ENCODE results near the gene EPHB2. TPM values are rescaled to one million over a fixed set of nuclear protein-coding genes. Genes with fewer than 3 reads are reported as not detected.

The EPHB2 gene
- total RNA-seq, 2 experiments from 2014 or later, result 0.13 TPM; not detected in 1

DNA sequence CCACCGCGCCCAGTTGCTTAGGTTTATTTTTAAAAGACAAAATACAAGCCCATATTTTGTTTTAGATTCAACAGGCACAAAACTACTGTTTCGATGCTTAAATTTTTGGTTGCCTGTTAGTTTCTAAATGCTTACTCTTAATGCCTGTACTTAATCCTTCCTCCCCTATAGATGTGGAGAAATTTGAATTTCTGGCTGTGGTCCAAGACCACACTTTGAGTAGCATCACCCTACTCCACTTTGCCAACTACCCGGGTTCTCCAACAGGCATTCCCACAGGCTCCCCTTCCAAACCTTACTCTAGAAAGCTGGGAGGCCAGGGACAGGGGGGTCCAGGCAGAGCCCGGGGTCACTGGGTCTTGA lies 242.0 kb downstream of the EPHB2 start:
- H3K4me3 Mint-ChIP-seq, result no peak overlapping the region
- ChIA-PET CTCF (no interaction called here), POLR2A (no interaction called here)
- H3K4me1 Mint-ChIP-seq (ENCODE audit: low read depth), result no peaks in the 10 kb centered on the region
- no peak overlapping the region for H3K27ac Mint-ChIP-seq
- no peaks in the 10 kb centered on the region for H3K36me3 Mint-ChIP-seq (ENCODE audit: low read depth)
- TF ChIP-seq, protein P1, sequence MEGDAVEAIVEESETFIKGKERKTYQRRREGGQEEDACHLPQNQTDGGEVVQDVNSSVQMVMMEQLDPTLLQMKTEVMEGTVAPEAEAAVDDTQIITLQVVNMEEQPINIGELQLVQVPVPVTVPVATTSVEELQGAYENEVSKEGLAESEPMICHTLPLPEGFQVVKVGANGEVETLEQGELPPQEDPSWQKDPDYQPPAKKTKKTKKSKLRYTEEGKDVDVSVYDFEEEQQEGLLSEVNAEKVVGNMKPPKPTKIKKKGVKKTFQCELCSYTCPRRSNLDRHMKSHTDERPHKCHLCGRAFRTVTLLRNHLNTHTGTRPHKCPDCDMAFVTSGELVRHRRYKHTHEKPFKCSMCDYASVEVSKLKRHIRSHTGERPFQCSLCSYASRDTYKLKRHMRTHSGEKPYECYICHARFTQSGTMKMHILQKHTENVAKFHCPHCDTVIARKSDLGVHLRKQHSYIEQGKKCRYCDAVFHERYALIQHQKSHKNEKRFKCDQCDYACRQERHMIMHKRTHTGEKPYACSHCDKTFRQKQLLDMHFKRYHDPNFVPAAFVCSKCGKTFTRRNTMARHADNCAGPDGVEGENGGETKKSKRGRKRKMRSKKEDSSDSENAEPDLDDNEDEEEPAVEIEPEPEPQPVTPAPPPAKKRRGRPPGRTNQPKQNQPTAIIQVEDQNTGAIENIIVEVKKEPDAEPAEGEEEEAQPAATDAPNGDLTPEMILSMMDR (IDR thresholded peaks at IDR 0.05), result no peak
- ATAC-seq, result no peak
- intact Hi-C loops (cut with micrococcal nuclease), result no loop called here
- DNase-seq, result no peak
- H3K9me3 Mint-ChIP-seq, result no peaks in the 10 kb centered on the region
- peaks cover 30% of the 10 kb centered on the region for H3K27me3 Mint-ChIP-seq

DNA sequence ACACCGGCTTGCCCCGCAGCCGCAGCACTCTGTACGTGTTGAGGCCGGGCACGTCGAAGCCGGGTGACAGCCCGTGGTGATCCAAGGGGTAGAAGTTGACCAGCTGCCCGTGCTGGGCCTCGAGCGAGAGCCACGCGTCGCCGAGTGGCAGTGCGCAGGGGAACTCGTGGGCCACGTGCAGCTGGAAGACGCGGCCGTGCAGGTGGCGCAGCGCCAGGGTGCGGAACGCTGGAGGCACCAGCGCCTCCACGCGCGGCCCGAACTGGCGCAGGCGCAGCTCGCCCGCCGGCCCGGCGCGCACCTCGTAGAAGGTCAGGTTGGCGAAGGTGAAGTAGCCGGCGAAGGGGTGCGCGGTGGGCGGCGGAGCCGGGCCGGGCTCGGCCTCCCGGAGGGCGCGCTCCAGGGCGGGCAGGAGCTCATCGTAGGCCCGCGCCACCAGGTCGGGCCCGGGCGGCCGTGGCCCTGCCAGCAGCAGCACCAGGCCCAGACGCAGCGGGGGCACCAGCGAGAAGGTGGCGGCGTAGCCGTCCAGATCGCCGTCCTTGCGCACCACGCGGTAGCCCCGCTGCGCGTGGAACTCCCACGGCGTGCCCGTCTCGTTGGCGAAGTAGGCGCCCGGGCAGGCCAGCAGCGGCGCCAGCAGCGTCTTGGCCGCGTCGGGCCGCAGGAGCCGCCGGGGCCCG lies 242.6 kb downstream of the EPHB2 start:
- H3K4me1 Mint-ChIP-seq (ENCODE audit: low read depth), result no peaks in the 10 kb centered on the region
- no peak overlapping the region for H3K27ac Mint-ChIP-seq
- intact Hi-C loops (cut with micrococcal nuclease), result no loop called here
- ChIA-PET CTCF (no interaction called here), POLR2A (no interaction called here)
- peaks cover 30% of the 10 kb centered on the region for H3K27me3 Mint-ChIP-seq
- TF ChIP-seq, protein P1 (IDR thresholded peaks at IDR 0.05), result no peak
- no peak for DNase-seq
- H3K9me3 Mint-ChIP-seq, result no peaks in the 10 kb centered on the region
- no peak for ATAC-seq
- H3K36me3 Mint-ChIP-seq (ENCODE audit: low read depth), result no peaks in the 10 kb centered on the region
- no peak overlapping the region for H3K4me3 Mint-ChIP-seq

DNA sequence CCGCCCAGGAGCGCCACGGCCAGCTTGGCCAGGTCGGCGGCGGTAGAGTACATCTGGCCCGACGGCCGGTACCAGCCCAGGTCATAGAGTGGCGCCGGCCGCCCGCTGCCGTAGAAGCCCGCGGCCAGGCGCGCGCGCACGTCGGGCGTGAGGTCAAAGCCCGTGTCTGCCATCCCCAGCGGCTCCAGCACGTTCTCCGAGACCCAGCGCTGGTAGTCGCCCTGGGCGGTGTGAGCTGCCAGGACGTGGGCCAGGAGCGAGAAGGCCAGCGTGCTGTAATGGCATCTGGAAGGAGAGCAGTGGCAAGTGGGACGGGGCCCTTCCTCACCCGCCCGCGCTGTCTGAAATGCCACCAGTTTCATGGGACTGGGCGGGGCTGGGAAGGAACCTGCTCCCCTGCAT lies 243.1 kb downstream of the EPHB2 start:
- no peaks in the 10 kb centered on the region for H3K36me3 Mint-ChIP-seq (ENCODE audit: low read depth)
- H3K4me3 Mint-ChIP-seq, result no peak overlapping the region
- no peak overlapping the region for H3K27ac Mint-ChIP-seq
- no peaks in the 10 kb centered on the region for H3K4me1 Mint-ChIP-seq (ENCODE audit: low read depth)
- ChIA-PET CTCF (no interaction called here), POLR2A (no interaction called here)
- H3K27me3 Mint-ChIP-seq, result peaks cover 29% of the 10 kb centered on the region
- ATAC-seq (no peak), DNase-seq (no peak)
- no peaks in the 10 kb centered on the region for H3K9me3 Mint-ChIP-seq
- intact Hi-C loops (cut with micrococcal nuclease), result no loop called here
- TF ChIP-seq, protein P1 (IDR thresholded peaks at IDR 0.05), result no peak

DNA sequence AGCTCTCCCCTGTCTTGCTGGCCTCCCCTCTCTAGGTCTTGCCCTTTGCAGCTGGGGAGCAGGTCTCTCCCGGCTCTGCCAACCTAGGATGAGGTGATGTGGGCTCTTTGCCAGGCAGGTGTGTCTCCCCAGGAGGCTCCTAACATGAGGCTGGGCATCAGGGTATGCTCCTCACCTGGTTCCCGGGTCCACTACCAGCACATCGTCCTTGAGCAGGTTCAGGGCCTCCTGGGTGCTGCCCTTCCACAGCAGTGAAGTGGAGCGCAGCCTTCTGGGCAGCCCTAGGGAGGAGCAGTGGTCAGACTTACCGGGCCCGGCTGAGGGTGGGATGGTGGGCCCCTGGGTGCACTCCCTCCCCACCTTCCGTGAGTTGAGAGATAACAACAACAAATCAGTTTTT lies 244.5 kb downstream of the EPHB2 start:
- no peak overlapping the region for H3K27ac Mint-ChIP-seq
- H3K9me3 Mint-ChIP-seq, result no peaks in the 10 kb centered on the region
- POLR2A ChIA-PET, result no interaction called here
- H3K36me3 Mint-ChIP-seq (ENCODE audit: low read depth), result no peaks in the 10 kb centered on the region
- H3K4me3 Mint-ChIP-seq, result no peak overlapping the region
- DNase-seq (no peak), ATAC-seq (no peak)
- CTCF ChIA-PET, result no interaction called here
- intact Hi-C loops (cut with micrococcal nuclease), result no loop called here
- peaks cover 24% of the 10 kb centered on the region for H3K27me3 Mint-ChIP-seq
- no peaks in the 10 kb centered on the region for H3K4me1 Mint-ChIP-seq (ENCODE audit: low read depth)
- TF ChIP-seq, protein P1 (IDR thresholded peaks at IDR 0.05), result no peak

DNA sequence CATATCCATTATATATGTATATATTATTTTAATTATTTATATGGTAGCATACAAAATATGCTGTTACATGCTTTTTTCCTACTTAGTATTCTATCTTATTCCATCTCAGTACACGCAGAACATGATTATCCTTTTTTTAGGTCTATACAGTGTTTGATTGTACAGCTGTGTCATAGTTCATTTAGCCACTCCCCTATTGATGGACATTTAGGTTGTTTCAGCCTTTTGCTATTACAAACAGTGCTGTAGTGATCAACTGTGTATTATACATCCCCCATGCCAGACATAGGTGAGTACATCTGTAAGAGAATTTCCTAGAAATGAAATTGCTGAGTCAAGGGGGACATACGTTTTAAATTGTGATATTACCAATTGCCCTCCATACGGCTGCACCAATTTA lies 246.4 kb downstream of the EPHB2 start:
- intact Hi-C loops (cut with micrococcal nuclease), result no loop called here
- POLR2A ChIA-PET, result no interaction called here
- DNase-seq, result no peak
- TF ChIP-seq, protein P1 (IDR thresholded peaks at IDR 0.05), result no peak
- Mint-ChIP-seq H3K36me3 (ENCODE audit: low read depth) (no peaks in the 10 kb centered on the region), H3K27ac (no peak overlapping the region), H3K4me1 (ENCODE audit: low read depth) (no peaks in the 10 kb centered on the region), H3K9me3 (no peaks in the 10 kb centered on the region), H3K27me3 (peaks cover 17% of the 10 kb centered on the region), H3K4me3 (no peak overlapping the region)
- ATAC-seq, result no peak
- CTCF ChIA-PET, result no interaction called here

Measured in activated CD8-positive, alpha-beta T cell treated with anti-CD3 and anti-CD28 coated beads for 36 hours (primary cell).